Activated naive CD4-positive, alpha-beta T cell treated with anti-CD3 and anti-CD28 coated beads for 36 hours (primary cell): ENCODE measurements around the gene NIPA2. TPM values are rescaled to one million over a fixed set of nuclear protein-coding genes. Genes with fewer than 3 reads are reported as not detected.

Experiments
- CTCF ChIA-PET: fragments of 350-600 bp; sonication (Branson Sonifier 250); formaldehyde crosslinking; loops from one replicate; lab custom pipeline; 2021; ENCODE audit warnings: antibody characterized with exemption; lab: Charles Lee
- DNase-seq: peaks from one replicate; pipeline ENCODE4 v3.0.0-alpha.2; 2020
- H3K27ac Mint-ChIP-seq: one replicate; pipeline ENCODE4 v1.8.0; 2021; ENCODE audit warnings: mild to moderate bottlenecking, mixed read lengths
- H3K27me3 Mint-ChIP-seq: one replicate; pipeline ENCODE4 v1.8.0; 2021; ENCODE audit warnings: low read depth, mixed read lengths
- H3K36me3 Mint-ChIP-seq: one replicate; pipeline ENCODE4 v1.8.0; 2021; ENCODE audit warnings: low read depth, mixed read lengths
- H3K4me1 Mint-ChIP-seq: one replicate; pipeline ENCODE4 v1.8.0; 2021; ENCODE audit warnings: low read depth, mixed read lengths
- H3K4me3 Mint-ChIP-seq: one replicate; pipeline ENCODE4 v1.8.0; 2021; ENCODE audit warnings: mild to moderate bottlenecking, moderate library complexity, mixed read lengths
- H3K9me3 Mint-ChIP-seq: one replicate; pipeline ENCODE4 v1.8.0; 2021; ENCODE audit warnings: mixed read lengths
- intact Hi-C: fragments of 100-400 bp; cut with micrococcal nuclease; formaldehyde crosslinking; loops from one replicate; pipeline ENCODE4 v1.15.1; 2023
- total RNA-seq, 2 experiments: library from RNA; stranded (reverse); gene quantifications; one replicate each; pipeline ENCODE4 v1.2.3, GENCODE V29; 2021

Gene NIPA2
- total RNA-seq, 2 experiments from 2014 or later = 47.0 to 47.9 TPM

DNA sequence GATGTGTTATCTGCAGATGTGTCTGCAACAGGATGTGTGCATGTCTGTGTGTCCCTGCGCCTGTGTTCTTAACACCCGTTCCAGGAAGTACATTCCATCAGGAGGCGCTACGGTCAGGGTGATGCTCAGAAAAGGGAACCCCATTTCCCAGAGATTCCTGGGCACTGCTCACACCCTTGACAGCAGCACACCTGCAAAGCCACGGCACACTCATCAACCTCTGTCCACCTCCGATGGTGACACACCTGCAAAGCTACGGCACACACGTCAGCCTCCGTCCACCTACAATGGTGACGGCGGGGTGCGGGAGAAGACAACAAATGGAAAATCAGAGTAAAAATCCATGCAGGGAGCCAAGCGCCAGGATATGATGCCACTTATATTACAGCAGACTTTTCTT, 55.4 kb downstream of the NIPA2 start:
- no peaks in the 10 kb centered on the region for H3K4me1 Mint-ChIP-seq
- H3K4me3 Mint-ChIP-seq = no peak overlapping the region
- intact Hi-C loops = no loop called here
- H3K9me3 Mint-ChIP-seq = no peaks in the 10 kb centered on the region
- H3K27me3 Mint-ChIP-seq = no peaks in the 10 kb centered on the region
- CTCF ChIA-PET = no interaction called here
- DNase-seq = no peak
- no peak overlapping the region for H3K27ac Mint-ChIP-seq
- no peaks in the 10 kb centered on the region for H3K36me3 Mint-ChIP-seq

DNA sequence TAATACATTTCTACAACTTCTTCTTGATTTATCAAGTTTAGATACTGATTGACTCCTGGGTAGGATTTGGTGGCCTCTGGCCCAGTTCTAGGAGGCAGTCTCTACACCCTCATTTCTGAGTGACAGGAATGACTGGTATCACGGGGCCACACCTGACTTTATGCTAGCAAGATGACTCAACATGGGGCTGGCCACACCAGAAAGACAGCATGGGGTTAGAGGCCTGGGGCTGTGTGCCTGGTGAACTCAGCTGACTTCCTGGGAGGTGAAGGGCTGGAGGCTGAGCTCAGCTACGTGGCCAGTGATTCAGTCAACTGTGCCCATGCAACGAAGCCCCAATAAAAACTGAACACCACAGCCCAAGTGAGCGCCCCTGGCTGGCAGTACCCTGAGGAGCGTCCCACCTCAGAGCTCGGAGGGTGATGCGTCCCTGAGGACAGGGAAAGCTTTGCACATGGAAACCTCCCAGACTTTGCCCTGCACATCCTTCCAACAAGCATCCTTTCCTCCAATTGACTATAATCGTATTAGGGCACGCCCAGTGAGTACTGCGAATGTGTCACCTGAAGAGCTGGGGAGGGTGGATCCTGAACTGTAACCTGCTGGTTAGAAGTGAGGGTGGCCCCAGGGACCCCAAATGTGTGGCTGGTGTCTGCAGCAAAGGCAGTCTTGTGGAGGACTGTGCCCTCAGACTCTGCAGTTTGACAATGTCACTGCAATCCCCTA, 57.2 kb downstream of the NIPA2 start:
- Mint-ChIP-seq H3K9me3 (no peaks in the 10 kb centered on the region), H3K4me3 (no peak overlapping the region), H3K27ac (no peak overlapping the region), H3K36me3 (peaks cover 2% of the 10 kb centered on the region), H3K4me1 (peaks cover 3% of the 10 kb centered on the region), H3K27me3 (no peaks in the 10 kb centered on the region)
- DNase-seq = peak; percentile 44
- CTCF ChIA-PET = no interaction called here
- intact Hi-C loops = loop anchor here (5.0 kb wide), 1 partner anchor 58 kb away; the partner anchor contains the start of gene NIPA2

DNA sequence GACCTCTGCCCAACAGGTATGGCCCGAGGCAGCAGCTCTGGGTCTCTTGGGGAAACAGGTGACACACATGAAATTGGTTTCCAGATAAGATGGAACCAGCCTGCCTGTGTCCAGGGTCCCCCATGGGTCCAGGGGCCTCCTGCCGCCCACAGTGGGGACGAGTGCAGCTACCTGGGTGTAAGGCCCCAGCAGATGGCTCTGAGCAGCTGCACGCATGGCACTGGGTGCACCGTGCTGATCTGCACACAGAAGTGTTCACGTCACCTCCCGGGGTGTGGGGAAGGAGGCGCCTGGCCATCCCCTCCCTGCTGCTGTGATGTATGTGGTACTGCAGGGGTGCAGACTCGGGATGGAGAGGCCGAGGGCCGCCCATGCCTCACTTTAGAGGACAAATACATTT, 63.6 kb downstream of the NIPA2 start:
- no peak overlapping the region for H3K27ac Mint-ChIP-seq
- peaks cover 3% of the 10 kb centered on the region for H3K4me1 Mint-ChIP-seq
- no peaks in the 10 kb centered on the region for H3K27me3 Mint-ChIP-seq
- H3K9me3 Mint-ChIP-seq = no peaks in the 10 kb centered on the region
- no peak for DNase-seq
- H3K4me3 Mint-ChIP-seq = no peak overlapping the region
- peaks cover 2% of the 10 kb centered on the region for H3K36me3 Mint-ChIP-seq
- CTCF ChIA-PET = no interaction called here
- intact Hi-C loops = no loop called here

DNA sequence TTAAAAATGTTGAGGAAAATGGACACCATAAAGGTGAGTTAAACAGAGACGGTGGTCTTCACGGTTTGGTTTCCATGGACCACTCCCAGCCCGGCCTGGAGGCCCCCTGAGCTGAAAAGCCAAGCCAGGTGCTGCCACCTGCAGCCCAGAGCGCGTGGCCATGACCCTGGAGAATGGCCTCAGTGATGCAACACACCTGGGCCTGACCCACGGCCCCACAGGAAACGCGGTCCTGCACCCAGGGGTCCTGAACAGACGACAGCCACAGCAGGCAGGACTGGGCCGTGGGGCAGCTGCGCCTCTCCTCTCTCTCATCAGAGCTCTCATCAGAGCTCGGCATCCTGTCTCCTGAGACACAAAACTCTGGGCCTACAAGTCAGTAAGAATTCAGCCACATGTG, 64.1 kb downstream of the NIPA2 start:
- Mint-ChIP-seq H3K27me3 (no peaks in the 10 kb centered on the region), H3K36me3 (peaks cover 2% of the 10 kb centered on the region), H3K4me3 (no peak overlapping the region), H3K4me1 (peaks cover 3% of the 10 kb centered on the region), H3K9me3 (no peaks in the 10 kb centered on the region), H3K27ac (no peak overlapping the region)
- no peak for DNase-seq
- CTCF ChIA-PET = no interaction called here
- intact Hi-C loops = no loop called here

DNA sequence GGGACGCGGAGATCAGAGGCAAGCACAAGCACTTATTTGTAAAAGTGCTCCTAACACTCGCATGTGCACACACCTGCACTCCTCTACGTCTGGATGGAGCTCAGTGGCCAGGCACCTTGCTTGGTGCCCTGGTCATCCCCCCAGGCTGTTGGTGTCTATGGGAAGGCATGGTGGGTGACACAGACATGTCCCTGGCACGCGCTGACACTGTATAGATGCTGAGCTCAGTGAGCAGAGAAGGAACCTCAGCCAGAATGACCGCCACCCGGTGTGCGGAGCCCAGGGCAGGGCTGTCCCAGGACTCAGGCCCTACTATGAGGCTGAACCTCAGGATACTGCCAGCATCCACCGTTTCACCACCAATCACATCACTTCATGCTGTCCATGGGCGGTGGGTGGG, 64.5 kb downstream of the NIPA2 start:
- intact Hi-C loops = no loop called here
- Mint-ChIP-seq H3K9me3 (no peaks in the 10 kb centered on the region), H3K27me3 (no peaks in the 10 kb centered on the region), H3K4me1 (peaks cover 3% of the 10 kb centered on the region), H3K27ac (no peak overlapping the region), H3K36me3 (peaks cover 5% of the 10 kb centered on the region), H3K4me3 (no peak overlapping the region)
- DNase-seq = no peak
- CTCF ChIA-PET = no interaction called here

DNA sequence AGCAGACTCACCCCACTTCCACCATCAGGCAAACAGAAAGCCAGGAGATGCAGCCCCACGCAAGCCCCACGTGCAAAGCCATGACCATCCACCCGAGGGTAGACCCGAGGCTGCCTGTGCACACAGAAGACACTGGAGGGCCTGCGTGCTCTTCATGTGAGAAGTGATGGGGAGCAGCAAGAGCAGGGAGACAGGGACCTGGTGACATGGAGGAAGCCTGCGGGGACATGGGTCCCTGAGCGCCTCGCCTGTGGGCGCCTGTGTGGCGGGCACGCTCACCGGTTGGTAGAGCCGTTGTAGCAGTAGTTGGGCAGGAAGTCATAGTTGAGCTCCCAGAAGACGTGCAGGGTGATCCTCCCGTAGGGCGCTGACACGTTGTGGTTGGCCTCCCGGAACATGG, 65.0 kb downstream of the NIPA2 start:
- Mint-ChIP-seq H3K27me3 (no peaks in the 10 kb centered on the region), H3K4me3 (no peak overlapping the region), H3K9me3 (no peaks in the 10 kb centered on the region), H3K4me1 (peaks cover 3% of the 10 kb centered on the region), H3K27ac (no peak overlapping the region), H3K36me3 (peaks cover 7% of the 10 kb centered on the region)
- intact Hi-C loops = no loop called here
- no peak for DNase-seq
- CTCF ChIA-PET = no interaction called here

DNA sequence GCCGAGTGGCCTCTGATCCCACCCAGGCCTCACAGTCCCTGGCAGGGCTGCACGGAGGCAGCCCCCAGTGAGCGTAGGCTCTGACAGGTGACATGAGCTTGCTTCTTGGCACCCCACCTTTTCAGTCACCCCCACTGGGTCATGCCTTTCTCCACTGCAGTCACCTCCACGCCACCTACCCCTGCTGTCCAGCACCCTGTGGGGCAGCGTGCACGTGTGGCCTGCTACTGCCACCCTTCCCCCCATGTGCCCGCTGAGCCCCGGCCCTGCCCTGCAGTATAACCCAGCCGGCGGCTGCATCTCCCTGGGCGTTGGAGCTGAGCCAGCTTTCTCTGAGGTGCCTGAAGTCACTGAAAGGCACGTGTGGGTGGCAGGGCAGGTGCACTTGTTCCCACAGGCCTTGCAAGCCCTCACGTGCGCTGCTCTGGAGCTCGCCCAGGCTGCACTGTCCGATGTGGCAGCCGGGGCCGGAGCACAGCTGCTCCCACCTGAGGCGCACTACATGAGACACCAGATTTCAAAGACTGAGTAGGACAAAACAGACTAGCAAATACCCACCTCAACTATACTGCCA, 65.6 kb downstream of the NIPA2 start:
- peaks cover 11% of the 10 kb centered on the region for H3K36me3 Mint-ChIP-seq
- H3K9me3 Mint-ChIP-seq = no peaks in the 10 kb centered on the region
- H3K27ac Mint-ChIP-seq = no peak overlapping the region
- no peak overlapping the region for H3K4me3 Mint-ChIP-seq
- intact Hi-C loops = no loop called here
- CTCF ChIA-PET = no interaction called here
- H3K4me1 Mint-ChIP-seq = peaks cover 1% of the 10 kb centered on the region
- no peaks in the 10 kb centered on the region for H3K27me3 Mint-ChIP-seq
- DNase-seq = no peak

DNA sequence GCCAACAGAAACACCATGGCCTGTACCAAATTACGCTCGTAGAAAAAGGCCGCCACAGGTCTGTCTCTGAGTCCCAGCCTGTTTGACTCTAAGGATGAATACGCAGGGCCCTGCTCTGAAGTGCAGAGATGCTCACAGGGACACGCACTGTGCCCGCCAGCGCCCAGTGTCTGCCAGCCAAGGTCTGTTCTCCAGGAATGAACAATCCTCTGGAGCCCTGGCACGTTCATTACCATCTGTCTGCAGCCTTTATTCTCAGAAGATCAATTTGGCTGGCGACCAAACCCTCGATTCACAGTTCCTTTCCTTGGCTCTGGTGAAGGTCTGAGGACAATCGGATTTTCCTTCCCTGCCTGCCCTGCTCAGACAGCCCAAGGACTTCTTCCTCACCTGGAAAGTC, 66.3 kb downstream of the NIPA2 start:
- Mint-ChIP-seq H3K4me3 (no peak overlapping the region), H3K4me1 (no peaks in the 10 kb centered on the region), H3K27me3 (no peaks in the 10 kb centered on the region), H3K27ac (no peak overlapping the region), H3K9me3 (no peaks in the 10 kb centered on the region), H3K36me3 (peaks cover 10% of the 10 kb centered on the region)
- CTCF ChIA-PET = no interaction called here
- no peak for DNase-seq
- intact Hi-C loops = no loop called here

DNA sequence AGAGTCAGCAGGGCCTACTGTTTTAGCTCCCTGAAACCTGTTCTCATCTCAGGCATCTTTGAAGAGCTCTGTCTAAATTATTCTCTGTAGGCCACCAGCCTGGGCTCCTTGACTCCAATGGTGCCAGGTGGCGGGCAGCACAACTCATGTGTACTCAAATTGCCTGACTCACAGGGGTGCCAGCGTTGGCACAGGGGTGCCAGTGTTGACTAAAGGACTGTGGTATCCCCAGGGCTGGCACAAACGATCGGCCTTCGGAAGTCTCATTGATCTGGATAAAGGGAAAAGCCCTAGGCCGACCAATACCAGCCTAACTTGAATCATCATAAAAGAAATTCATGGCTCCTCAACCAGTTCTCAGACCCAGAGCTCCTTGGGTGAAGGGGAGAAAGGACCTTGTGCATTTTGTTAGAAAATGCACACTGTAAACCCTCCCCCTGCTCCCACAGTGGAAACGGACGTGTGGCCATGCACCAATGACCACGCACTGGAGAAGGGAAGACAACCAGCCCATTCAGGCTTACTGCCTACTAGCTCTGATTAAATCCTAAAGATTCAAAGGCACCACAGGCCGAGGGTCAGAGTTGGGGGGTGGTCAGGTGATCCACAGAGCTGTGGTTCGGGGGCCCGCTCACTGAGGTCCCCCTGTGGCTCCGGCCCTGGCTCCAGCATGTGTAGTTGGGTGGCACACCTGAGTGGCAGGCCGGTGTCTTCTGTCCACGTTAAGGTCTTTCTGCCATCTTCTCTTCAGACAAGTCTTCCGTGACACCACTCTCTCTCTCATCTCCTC, 68.9 kb downstream of the NIPA2 start:
- no peak for DNase-seq
- Mint-ChIP-seq H3K27me3 (no peaks in the 10 kb centered on the region), H3K4me1 (no peaks in the 10 kb centered on the region), H3K9me3 (no peaks in the 10 kb centered on the region), H3K4me3 (no peak overlapping the region), H3K36me3 (peaks cover 10% of the 10 kb centered on the region), H3K27ac (no peak overlapping the region)
- intact Hi-C loops = no loop called here
- CTCF ChIA-PET = no interaction called here

DNA sequence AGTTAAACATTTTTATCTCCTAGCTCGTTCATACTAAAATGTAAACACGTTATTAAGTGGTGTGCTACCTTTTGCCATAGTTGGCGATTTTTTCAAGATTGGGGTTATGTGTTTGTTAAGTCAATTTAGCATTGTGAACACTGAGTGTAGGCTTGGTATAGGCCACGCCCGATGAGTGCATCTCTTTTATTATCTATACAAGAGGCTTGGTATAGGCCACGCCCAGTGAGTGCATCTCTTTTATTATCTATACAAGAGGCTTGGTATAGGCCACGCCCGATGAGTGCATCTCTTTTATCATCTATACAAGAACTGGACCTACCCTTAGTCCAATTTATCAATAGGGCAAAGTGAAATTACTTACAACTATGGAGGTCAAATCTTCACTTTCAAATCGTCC, 70.4 kb downstream of the NIPA2 start:
- no peaks in the 10 kb centered on the region for H3K27me3 Mint-ChIP-seq
- no peak overlapping the region for H3K4me3 Mint-ChIP-seq
- no peaks in the 10 kb centered on the region for H3K9me3 Mint-ChIP-seq
- H3K4me1 Mint-ChIP-seq = no peaks in the 10 kb centered on the region
- no peak for DNase-seq
- intact Hi-C loops = no loop called here
- CTCF ChIA-PET = no interaction called here
- no peak overlapping the region for H3K27ac Mint-ChIP-seq
- peaks cover 10% of the 10 kb centered on the region for H3K36me3 Mint-ChIP-seq

DNA sequence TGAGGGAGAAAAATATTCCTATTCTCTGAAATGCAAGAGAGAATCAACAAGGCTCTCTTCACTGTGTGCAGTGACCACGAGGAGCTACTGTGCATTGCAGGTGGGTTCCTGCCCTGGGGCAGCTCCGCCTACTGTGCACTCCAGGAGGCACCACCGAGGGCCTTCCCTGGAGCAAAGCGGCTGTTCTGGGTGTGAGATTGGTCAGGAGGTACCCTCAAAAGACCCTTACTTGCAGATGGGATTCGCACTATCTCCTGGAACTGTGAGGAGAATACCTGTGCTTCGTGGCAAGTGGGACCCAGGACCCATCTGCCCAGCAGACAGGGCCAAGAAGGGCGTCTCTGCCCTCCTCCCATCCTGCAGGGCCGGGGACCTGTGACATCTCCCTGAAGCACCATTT, 72.8 kb downstream of the NIPA2 start:
- peaks cover 10% of the 10 kb centered on the region for H3K36me3 Mint-ChIP-seq
- no peaks in the 10 kb centered on the region for H3K27me3 Mint-ChIP-seq
- no peak overlapping the region for H3K27ac Mint-ChIP-seq
- no peak for DNase-seq
- H3K9me3 Mint-ChIP-seq = no peaks in the 10 kb centered on the region
- H3K4me1 Mint-ChIP-seq = no peaks in the 10 kb centered on the region
- intact Hi-C loops = no loop called here
- CTCF ChIA-PET = no interaction called here
- no peak overlapping the region for H3K4me3 Mint-ChIP-seq

DNA sequence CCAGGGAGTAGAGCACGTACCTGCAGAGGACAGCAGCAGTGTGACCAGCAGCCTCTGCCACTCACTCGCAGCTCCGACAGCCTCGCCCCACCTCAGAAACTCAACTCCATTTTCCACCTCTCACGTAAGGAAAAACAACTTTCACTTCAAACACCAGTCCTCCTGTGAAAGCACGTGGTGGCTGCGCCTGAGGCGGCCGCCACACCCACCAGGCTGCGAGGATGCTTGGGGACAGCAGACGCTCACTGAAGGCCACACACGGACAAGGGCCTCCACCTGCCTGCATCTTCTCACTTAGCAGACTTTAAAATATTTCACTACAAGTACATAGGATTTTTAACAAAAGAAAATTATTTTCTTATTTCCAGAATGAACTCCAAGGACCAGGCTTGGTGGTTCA, 73.8 kb downstream of the NIPA2 start:
- intact Hi-C loops = no loop called here
- no peaks in the 10 kb centered on the region for H3K9me3 Mint-ChIP-seq
- H3K36me3 Mint-ChIP-seq = peaks cover 10% of the 10 kb centered on the region
- H3K4me1 Mint-ChIP-seq = no peaks in the 10 kb centered on the region
- CTCF ChIA-PET = no interaction called here
- H3K27me3 Mint-ChIP-seq = no peaks in the 10 kb centered on the region
- DNase-seq = no peak
- H3K4me3 Mint-ChIP-seq = no peak overlapping the region
- H3K27ac Mint-ChIP-seq = no peak overlapping the region
